Islet precursor cell (in vitro differentiated cells): Measurements from ENCODE around the gene CDH22.

Source experiments
- DNase-seq: peaks from one replicate; pipeline ENCODE4 v3.0.0-alpha.2; 2018

The CDH22 gene

GRCh38 chr20:46212252-46212651 lies 96.0 kb downstream of the CDH22 start:
- DNase-seq, result no peak

- DNase-seq, result no peak
Measured at GRCh38 chr20:46211331-46211722, 97.0 kb downstream of the CDH22 start.

GRCh38 chr20:46210672-46211330 lies 97.5 kb downstream of the CDH22 start:
- DNase-seq, result no peak

- DNase-seq, result no peak
Measured at GRCh38 chr20:46209930-46210671, 98.2 kb downstream of the CDH22 start.

- no peak for DNase-seq
Measured at GRCh38 chr20:46207793-46208192, 100.5 kb downstream of the CDH22 start.

GRCh38 chr20:46206992-46207549 lies 101.2 kb downstream of the CDH22 start:
- no peak for DNase-seq

GRCh38 chr20:46206025-46206424 lies 102.3 kb downstream of the CDH22 start:
- peak; percentile 75 for DNase-seq

GRCh38 chr20:46205349-46205748 lies 102.9 kb downstream of the CDH22 start:
- DNase-seq, result no peak

GRCh38 chr20:46204594-46205186 lies 103.6 kb downstream of the CDH22 start:
- DNase-seq, result no peak

- DNase-seq, result no peak
Measured at GRCh38 chr20:46203510-46203837, 104.8 kb downstream of the CDH22 start.

GRCh38 chr20:46202766-46203509 lies 105.4 kb downstream of the CDH22 start:
- no peak for DNase-seq

GRCh38 chr20:46200582-46201570 lies 107.4 kb downstream of the CDH22 start:
- no peak for DNase-seq

- peak; percentile 77 for DNase-seq
Measured at GRCh38 chr20:46199198-46199597, 109.1 kb downstream of the CDH22 start.

GRCh38 chr20:46196990-46197389 lies 111.3 kb downstream of the CDH22 start:
- no peak for DNase-seq

GRCh38 chr20:46195264-46196036 lies 112.8 kb downstream of the CDH22 start:
- DNase-seq, result no peak

GRCh38 chr20:46194409-46194808 lies 113.9 kb downstream of the CDH22 start:
- DNase-seq, result no peak

- no peak for DNase-seq
Measured at GRCh38 chr20:46192376-46192944, 115.8 kb downstream of the CDH22 start.

GRCh38 chr20:46191611-46192010 lies 116.7 kb downstream of the CDH22 start:
- no peak for DNase-seq

GRCh38 chr20:46191168-46191540 lies 117.1 kb downstream of the CDH22 start:
- no peak for DNase-seq

- no peak for DNase-seq
Measured at GRCh38 chr20:46190478-46191167, 117.7 kb downstream of the CDH22 start.
